SK-N-SH (cell line): ENCODE measurements around the gene FBXL15. TPM values are rescaled to one million over a fixed set of nuclear protein-coding genes. Genes with fewer than 3 reads are reported as not detected.

ENCODE experiments used
- CTCF ChIA-PET: fragments of 300-600, 350-600 bp; formaldehyde crosslinking; extraction: SDS; loops from one replicate; lab custom pipeline; 2021; lab: Yijun Ruan, JAX
- POLR2A ChIA-PET: fragments of 350-600 bp; sonication (Branson Sonifier 250); formaldehyde crosslinking; extraction: SDS; loops from one replicate; lab custom pipeline; 2020; ENCODE audit warnings: antibody characterized with exemption, inconsistent platforms; lab: Yijun Ruan, JAX
- DNase-seq: peaks from one replicate; pipeline ENCODE4 v3.0.0; 2012
- H2AFZ ChIP-seq: fragments of 200-600 bp; sonication (generic); 2 replicates; pipeline ENCODE4 v1.8.1; 2016; ENCODE audit warnings: antibody characterized with exemption, mild to moderate bottlenecking, low read depth
- H3F3A ChIP-seq: fragments of 200-600 bp; sonication (generic); replicated peaks from 2 replicates; pipeline ENCODE3; 2016; ENCODE audit warnings: antibody characterized with exemption, mild to moderate bottlenecking; ENCODE audit not compliant: insufficient read depth
- H3K27ac ChIP-seq, 2 experiments: fragments of 200-500 bp in 1 of 2; fragments of 200-600 bp in 1 of 2; sonication (Bioruptor generic) in 1 of 2; sonication (generic), shearing (Covaris generic) in 1 of 2; 2 replicates each; pipeline versions ENCODE4 v1.5.1 to v1.6.1; 2014 to 2016; ENCODE audit warnings: low read depth in 2 of 2, inconsistent platforms in 1 of 2, low read length in 1 of 2, mild to moderate bottlenecking in 1 of 2, mixed read lengths in 1 of 2
- H3K27me3 ChIP-seq: fragments of 200-600 bp; sonication (generic), shearing (Covaris generic); 2 replicates; pipeline ENCODE4 v1.6.1; 2016; ENCODE audit warnings: mixed run types; ENCODE audit not compliant: insufficient read depth
- H3K36me3 ChIP-seq, 2 experiments: fragments of 200-500 bp in 1 of 2; fragments of 200-600 bp in 1 of 2; sonication (Bioruptor generic) in 1 of 2; sonication (generic) in 1 of 2; replicated peaks in 1 of 2; 2 replicates each; pipeline versions ENCODE3 to v1.5.1; 2014 to 2016; ENCODE audit warnings: low read length in 1 of 2, mild to moderate bottlenecking in 1 of 2; ENCODE audit not compliant: insufficient read depth in 2 of 2, control insufficient read depth in 1 of 2
- H3K4me1 ChIP-seq, 2 experiments: fragments of 200-500 bp in 1 of 2; fragments of 200-600 bp in 1 of 2; sonication (Bioruptor generic) in 1 of 2; sonication (generic), shearing (Covaris generic) in 1 of 2; 2 replicates each; pipeline versions ENCODE4 v1.5.1 to v1.6.1; 2014 to 2016; ENCODE audit warnings: low read depth in 1 of 2, low read length in 1 of 2, mixed run types in 1 of 2; ENCODE audit not compliant: insufficient read depth in 2 of 2, control insufficient read depth in 1 of 2
- H3K4me2 ChIP-seq: fragments of 200-600 bp; sonication (generic), shearing (Covaris generic); 2 replicates; pipeline ENCODE4 v1.6.1; 2017; ENCODE audit warnings: mixed run types
- H3K4me3 ChIP-seq, 2 experiments: fragments of 200-500 bp in 1 of 2; fragments of 200-600 bp in 1 of 2; sonication (Bioruptor generic) in 1 of 2; sonication (generic), shearing (Covaris generic) in 1 of 2; 2 replicates each; pipeline versions ENCODE4 v1.5.1 to v1.8.1; 2014 to 2016; ENCODE audit warnings: low read depth in 2 of 2, inconsistent platforms in 1 of 2, low read length in 1 of 2, mild to moderate bottlenecking in 1 of 2, mixed read lengths in 1 of 2, moderate library complexity in 1 of 2
- H3K79me2 ChIP-seq: fragments of 200-600 bp; sonication (generic); 2 replicates; pipeline ENCODE4 v1.8.1; 2017; ENCODE audit warnings: mild to moderate bottlenecking; ENCODE audit not compliant: insufficient read depth
- H3K9ac ChIP-seq: fragments of 200-600 bp; sonication (generic); 2 replicates; pipeline ENCODE4 v1.6.1; 2017; ENCODE audit warnings: mixed run types
- H3K9me2 ChIP-seq: fragments of 200-600 bp; sonication (generic); 2 replicates; pipeline ENCODE4 v1.6.1; 2017; ENCODE audit warnings: mixed run types
- H3K9me3 ChIP-seq: fragments of 200-600 bp; sonication (generic); 2 replicates; pipeline ENCODE4 v1.6.1; 2017; ENCODE audit warnings: mixed run types, mild to moderate bottlenecking, moderate library complexity
- H4K20me1 ChIP-seq: fragments of 200-600 bp; sonication (generic); 2 replicates; pipeline ENCODE4 v1.6.1; 2017; ENCODE audit warnings: mild to moderate bottlenecking, mixed run types; ENCODE audit not compliant: insufficient read depth
- CHD2 ChIP-seq: fragments of 150-350 bp; IDR thresholded peaks from 2 replicates; pipeline ENCODE4 v1.6.1; 2018; ENCODE audit warnings: low read length; ENCODE audit not compliant: partially characterized antibody
- ELF1 ChIP-seq: IDR thresholded peaks from 2 replicates; pipeline ENCODE4 v1.4.0; 2012
- EZH2phosphoT487 ChIP-seq: fragments of 200-600 bp; sonication (generic); IDR thresholded peaks from 2 replicates; pipeline ENCODE4 v1.6.1; 2017; ENCODE audit warnings: low read depth, mixed run types, mild to moderate bottlenecking, antibody characterized with exemption, moderate library complexity, borderline replicate concordance
- GABPA ChIP-seq: IDR thresholded peaks from 2 replicates; pipeline ENCODE4 v1.4.0; 2012; ENCODE audit warnings: low read depth, mild to moderate bottlenecking
- GATA2 ChIP-seq: sonication (generic); formaldehyde crosslinking; IDR thresholded peaks from 2 replicates; pipeline ENCODE4 v1.5.0; 2020; ENCODE audit warnings: mild to moderate bottlenecking, missing genetic modification reagents
- IRF3 ChIP-seq: fragments of 150-350 bp; IDR thresholded peaks from 2 replicates; pipeline ENCODE4 v1.6.1; 2016; ENCODE audit warnings: mild to moderate bottlenecking, low read depth, low read length
- MAX ChIP-seq: IDR thresholded peaks from 2 replicates; pipeline ENCODE4 v1.4.0; 2012; ENCODE audit warnings: low read depth
- MXI1 ChIP-seq: IDR thresholded peaks from 2 replicates; pipeline ENCODE4 v1.6.1; 2012; ENCODE audit warnings: mild to moderate bottlenecking, low read depth, low read length, improper control_type of control experiment
- NFIC ChIP-seq: IDR thresholded peaks from 2 replicates; pipeline ENCODE4 v1.4.0; 2012; ENCODE audit warnings: borderline replicate concordance
- NRF1 ChIP-seq: IDR thresholded peaks from 2 replicates; pipeline ENCODE4 v1.6.1; 2012; ENCODE audit warnings: low read depth, mild to moderate bottlenecking, low read length
- POLR2AphosphoS5 ChIP-seq: IDR thresholded peaks from 2 replicates; pipeline ENCODE4 v1.6.1; 2012; ENCODE audit warnings: low read depth, low read length
- RAD21 ChIP-seq: IDR thresholded peaks from 2 replicates; pipeline ENCODE4 v1.6.1; 2012; ENCODE audit warnings: mild to moderate bottlenecking, low read length
- RFX5 ChIP-seq: IDR thresholded peaks from 2 replicates; pipeline ENCODE4 v1.6.1; 2012; ENCODE audit warnings: mild to moderate bottlenecking, improper control_type of control experiment, low read length
- RXRA ChIP-seq: IDR thresholded peaks from 2 replicates; pipeline ENCODE4 v1.4.0; 2012; ENCODE audit warnings: low read depth, mild to moderate bottlenecking, borderline replicate concordance
- TAF1 ChIP-seq: IDR thresholded peaks from 2 replicates; pipeline ENCODE4 v1.6.1; 2012; ENCODE audit warnings: low read depth, mild to moderate bottlenecking, low read length, moderate library complexity, borderline replicate concordance
- TCF12 ChIP-seq: IDR thresholded peaks from 2 replicates; pipeline ENCODE4 v1.4.0; 2012
- USF1 ChIP-seq: IDR thresholded peaks from 2 replicates; pipeline ENCODE4 v1.4.0; 2012; ENCODE audit warnings: low read depth, borderline replicate concordance
- USF2 ChIP-seq: fragments of 150-350 bp; IDR thresholded peaks from 2 replicates; pipeline ENCODE4 v1.6.1; 2017; ENCODE audit warnings: antibody characterized with exemption, low read length, low read depth, borderline replicate concordance
- YY1 ChIP-seq: IDR thresholded peaks from 2 replicates; pipeline ENCODE4 v1.4.0; 2012; ENCODE audit warnings: low read depth, mild to moderate bottlenecking
- WGBS: methylation state at CpG from one replicate; pipeline ENCODE4 v1.1.6; 2017; ENCODE audit warnings: low lambda C conversion rate; 5-methylcytosine and 5-hydroxymethylcytosine counted together
- polyA plus RNA-seq, 3 experiments: library from polyadenylated mRNA; depleted of rRNA; stranded (reverse); fragments of >200 nt; gene quantifications; 2 replicates each; pipeline ENCODE4 v1.2.3, GENCODE V29; 2012

Gene FBXL15
- polyA plus RNA-seq, 1 of the 3 experiments (the other 2 are of a cell fraction): 17.2 TPM

- Histone ChIP-seq H3K9me3 (no peaks in the 10 kb centered on the region), H3K36me3 (no peaks in the 10 kb centered on the region), H3K79me2 (no peaks in the 10 kb centered on the region), H3K27me3 (no peaks in the 10 kb centered on the region), H2AFZ (peak overlapping the region; percentile 81), H3K9ac (0 out of 2 replicates have a peak overlapping the region, but pooled peaks have one; percentile 52), H3K4me1 (peaks cover 0 to 10% of the 10 kb centered on the region in 2 experiments; a peak in 1 of 4 replicates), H3K27ac (peak overlapping the region in 1 of 2 experiments; percentile 58; a peak in 1 of 4 replicates), H3K4me2 (peak overlapping the region; percentile 94), H3K9me2 (no peaks in the 10 kb centered on the region), H3K4me3 (peak overlapping the region; percentile 55 to 74), H3F3A (peaks cover 5% of the 10 kb centered on the region), H4K20me1 (no peaks in the 10 kb centered on the region)
- 32% methylated on average over 8 of the region's 8 CpGs for WGBS
- DNase-seq: no peak
- CTCF ChIA-PET: interaction anchor here (0.9 to 3.9 kb wide), 11 partner anchors 9 to 306 kb away, joined by 3 to 27 read pairs (median 4); partner anchors contain the start of genes C10orf95 and CUEDC2
- POLR2A ChIA-PET: interaction anchor here (0.6 to 2.8 kb wide), 6 partner anchors 9 to 41 kb away, joined by 3 to 27 read pairs (median 4); partner anchors contain the start of genes C10orf95, CUEDC2 and FBXL15
- no peak for TF ChIP-seq RAD21
- no peak for TF ChIP-seq NFIC
- TF ChIP-seq IRF3: no peak
- no peak for TF ChIP-seq TCF12
- TF ChIP-seq RXRA: no peak
- no peak for TF ChIP-seq EZH2phosphoT487
- no peak for TF ChIP-seq CHD2
- no peak for TF ChIP-seq ELF1
- no peak for TF ChIP-seq RFX5
- no peak for TF ChIP-seq GATA2 (CRISPR knock-in tag)
- no peak for TF ChIP-seq MXI1
- TF ChIP-seq USF1: no peak
Measured at GRCh38 chr10:102460836-102461186, 40.2 kb downstream of the FBXL15 start.

- peak overlapping the region; percentile 81 for H2AFZ ChIP-seq
- peaks cover 0 to 10% of the 10 kb centered on the region in 2 experiments; a peak in 1 of 4 replicates for H3K4me1 ChIP-seq
- peak; percentile 99 for DNase-seq
- H3K36me3 ChIP-seq: no peaks in the 10 kb centered on the region
- H3F3A ChIP-seq: peaks cover 5% of the 10 kb centered on the region
- H3K79me2 ChIP-seq: no peaks in the 10 kb centered on the region
- peak overlapping the region; percentile 94 for H3K4me2 ChIP-seq
- POLR2A ChIA-PET: interaction anchor here (0.6 to 2.8 kb wide), 7 partner anchors 10 to 41 kb away, joined by 3 to 27 read pairs (median 4); partner anchors contain the start of genes C10orf95, CUEDC2 and FBXL15
- peak overlapping the region; percentile 52 for H3K9ac ChIP-seq
- no peaks in the 10 kb centered on the region for H3K9me3 ChIP-seq
- H3K9me2 ChIP-seq: no peaks in the 10 kb centered on the region
- CTCF ChIA-PET: interaction anchor here (0.7 to 3.9 kb wide), 16 partner anchors 9 to 1468 kb away, joined by 3 to 27 read pairs (median 4); partner anchors contain the start of genes C10orf95 and CUEDC2
- H3K27ac ChIP-seq: peak overlapping the region in 1 of 2 experiments; percentile 58; a peak in 1 of 4 replicates
- peak overlapping the region; percentile 55 to 74 for H3K4me3 ChIP-seq
- no peaks in the 10 kb centered on the region for H4K20me1 ChIP-seq
- no peaks in the 10 kb centered on the region for H3K27me3 ChIP-seq
- WGBS: 2% methylated on average over 38 of the region's 54 CpGs
- peak; percentile 78 for TF ChIP-seq TAF1
- peak; percentile 50; the same call in 1 of the 2 replicates for TF ChIP-seq USF2
- TF ChIP-seq MAX: peak; percentile 52; the same call in 1 of the 2 replicates
- TF ChIP-seq RFX5: no peak
- peak; percentile 29 for TF ChIP-seq CHD2
- TF ChIP-seq GABPA: peak; percentile 30; the same call in 1 of the 2 replicates
- peak; percentile 91 for TF ChIP-seq USF1
- peak; percentile 54; the same call in 1 of the 2 replicates for TF ChIP-seq MXI1
- TF ChIP-seq NRF1: peak; percentile 76
- 0 out of 2 replicates have a peak, but pooled peaks have one; percentile 23 for TF ChIP-seq POLR2AphosphoS5
- TF ChIP-seq YY1: peak; percentile 99
Measured at GRCh38 chr10:102461187-102462054, 40.8 kb downstream of the FBXL15 start.
